ENCODE results near the gene PARD3. TPM values are rescaled to one million over a fixed set of nuclear protein-coding genes. Genes with fewer than 3 reads are reported as not detected.

PARD3 gene
- total RNA-seq, 1 experiment from 2014 or later, result 46.3 TPM

DNA sequence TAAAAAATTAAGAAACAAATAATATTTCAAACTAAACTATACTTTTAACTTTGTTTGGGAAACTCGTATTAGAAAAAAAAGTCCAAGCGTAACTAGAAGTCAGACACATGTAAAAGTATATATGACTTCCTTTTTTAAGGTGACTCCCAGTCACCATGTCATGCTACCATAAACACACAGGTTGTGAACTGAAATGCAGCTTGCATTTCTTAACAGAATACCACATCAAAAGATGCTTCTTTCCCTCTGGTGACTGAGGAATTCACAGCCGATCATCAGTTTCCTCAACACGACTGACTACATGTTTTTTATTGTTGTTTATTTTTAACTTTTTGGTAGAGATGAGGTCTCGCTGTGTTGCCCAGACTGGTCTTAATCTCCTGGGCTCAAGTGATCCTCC is 445.0 kb downstream of the PARD3 start:
- DNase-seq (ENCODE audit: low read depth, low spot score), result no peak
- Histone ChIP-seq H3K4me3 (replicated peaks in 1 of 2; ENCODE audit: low read depth in 1 of 2, low read length in 2 of 2) (no peak overlapping the region), H3K9me2 (ENCODE audit: insufficient read depth) (no peaks in the 10 kb centered on the region), H3K9me3 (ENCODE audit: control insufficient read depth in 1 of 2, insufficient read depth in 1 of 2, low read depth in 1 of 2, low read length in 2 of 2) (peaks cover 0 to 6% of the 10 kb centered on the region in 2 experiments; a peak in 1 of 4 replicates), H3K36me3 (ENCODE audit: control insufficient read depth in 1 of 2, insufficient read depth in 2 of 2, low read length in 2 of 2) (peaks cover 0 to 6% of the 10 kb centered on the region in 2 experiments; a peak in 1 of 4 replicates), H3K4me2 (ENCODE audit: low read length) (no peak overlapping the region), H3K79me2 (ENCODE audit: insufficient read depth, low read length) (no peaks in the 10 kb centered on the region), H3K27me3 (ENCODE audit: insufficient read depth, low read length) (no peaks in the 10 kb centered on the region), H3K4me1 (ENCODE audit: control insufficient read depth in 1 of 2, insufficient read depth in 2 of 2, low read length in 2 of 2) (no peaks in the 10 kb centered on the region), H3K27ac (ENCODE audit: low read depth, low read length) (no peak overlapping the region), H2AFZ (ENCODE audit: low read depth, low read length, poor library complexity, severe bottlenecking) (no peak overlapping the region), H3K9ac (ENCODE audit: low read length) (no peak overlapping the region), H4K20me1 (ENCODE audit: insufficient read depth) (no peaks in the 10 kb centered on the region)
- TF ChIP-seq POLR2AphosphoS5 (IDR thresholded peaks at IDR 0.05; ENCODE audit: low read depth, low read length) (no peak), EZH2 (IDR thresholded peaks at IDR 0.05) (no peak), EZH2phosphoT487 (IDR thresholded peaks at IDR 0.05; ENCODE audit: borderline replicate concordance) (no peak), ZNF274 (IDR thresholded peaks at IDR 0.05; ENCODE audit: low read depth, low read length) (no peak), CEBPB (IDR thresholded peaks at IDR 0.05; ENCODE audit: low read depth) (no peak), JUND (IDR thresholded peaks at IDR 0.05) (no peak), EGR1 (IDR thresholded peaks at IDR 0.05; ENCODE audit: low read depth) (no peak), SP1 (IDR thresholded peaks at IDR 0.05; ENCODE audit: low read depth) (no peak), FOSL1 (IDR thresholded peaks at IDR 0.05; ENCODE audit: low read depth) (no peak), CBX3 (IDR thresholded peaks at IDR 0.05; ENCODE audit: low read depth) (no peak), ELF1 (IDR thresholded peaks at IDR 0.05; ENCODE audit: borderline replicate concordance, low read depth) (no peak)
- TF ChIP-seq, protein P1, sequence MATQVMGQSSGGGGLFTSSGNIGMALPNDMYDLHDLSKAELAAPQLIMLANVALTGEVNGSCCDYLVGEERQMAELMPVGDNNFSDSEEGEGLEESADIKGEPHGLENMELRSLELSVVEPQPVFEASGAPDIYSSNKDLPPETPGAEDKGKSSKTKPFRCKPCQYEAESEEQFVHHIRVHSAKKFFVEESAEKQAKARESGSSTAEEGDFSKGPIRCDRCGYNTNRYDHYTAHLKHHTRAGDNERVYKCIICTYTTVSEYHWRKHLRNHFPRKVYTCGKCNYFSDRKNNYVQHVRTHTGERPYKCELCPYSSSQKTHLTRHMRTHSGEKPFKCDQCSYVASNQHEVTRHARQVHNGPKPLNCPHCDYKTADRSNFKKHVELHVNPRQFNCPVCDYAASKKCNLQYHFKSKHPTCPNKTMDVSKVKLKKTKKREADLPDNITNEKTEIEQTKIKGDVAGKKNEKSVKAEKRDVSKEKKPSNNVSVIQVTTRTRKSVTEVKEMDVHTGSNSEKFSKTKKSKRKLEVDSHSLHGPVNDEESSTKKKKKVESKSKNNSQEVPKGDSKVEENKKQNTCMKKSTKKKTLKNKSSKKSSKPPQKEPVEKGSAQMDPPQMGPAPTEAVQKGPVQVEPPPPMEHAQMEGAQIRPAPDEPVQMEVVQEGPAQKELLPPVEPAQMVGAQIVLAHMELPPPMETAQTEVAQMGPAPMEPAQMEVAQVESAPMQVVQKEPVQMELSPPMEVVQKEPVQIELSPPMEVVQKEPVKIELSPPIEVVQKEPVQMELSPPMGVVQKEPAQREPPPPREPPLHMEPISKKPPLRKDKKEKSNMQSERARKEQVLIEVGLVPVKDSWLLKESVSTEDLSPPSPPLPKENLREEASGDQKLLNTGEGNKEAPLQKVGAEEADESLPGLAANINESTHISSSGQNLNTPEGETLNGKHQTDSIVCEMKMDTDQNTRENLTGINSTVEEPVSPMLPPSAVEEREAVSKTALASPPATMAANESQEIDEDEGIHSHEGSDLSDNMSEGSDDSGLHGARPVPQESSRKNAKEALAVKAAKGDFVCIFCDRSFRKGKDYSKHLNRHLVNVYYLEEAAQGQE (IDR thresholded peaks at IDR 0.05; ENCODE audit: low read depth), result no peak
- TF ChIP-seq, protein P2, sequence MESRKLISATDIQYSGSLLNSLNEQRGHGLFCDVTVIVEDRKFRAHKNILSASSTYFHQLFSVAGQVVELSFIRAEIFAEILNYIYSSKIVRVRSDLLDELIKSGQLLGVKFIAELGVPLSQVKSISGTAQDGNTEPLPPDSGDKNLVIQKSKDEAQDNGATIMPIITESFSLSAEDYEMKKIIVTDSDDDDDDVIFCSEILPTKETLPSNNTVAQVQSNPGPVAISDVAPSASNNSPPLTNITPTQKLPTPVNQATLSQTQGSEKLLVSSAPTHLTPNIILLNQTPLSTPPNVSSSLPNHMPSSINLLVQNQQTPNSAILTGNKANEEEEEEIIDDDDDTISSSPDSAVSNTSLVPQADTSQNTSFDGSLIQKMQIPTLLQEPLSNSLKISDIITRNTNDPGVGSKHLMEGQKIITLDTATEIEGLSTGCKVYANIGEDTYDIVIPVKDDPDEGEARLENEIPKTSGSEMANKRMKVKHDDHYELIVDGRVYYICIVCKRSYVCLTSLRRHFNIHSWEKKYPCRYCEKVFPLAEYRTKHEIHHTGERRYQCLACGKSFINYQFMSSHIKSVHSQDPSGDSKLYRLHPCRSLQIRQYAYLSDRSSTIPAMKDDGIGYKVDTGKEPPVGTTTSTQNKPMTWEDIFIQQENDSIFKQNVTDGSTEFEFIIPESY (IDR thresholded peaks at IDR 0.05; ENCODE audit: extremely low read depth, insufficient replicate concordance, low read length), result no peak
- ChIA-PET POLR2A (no interaction called here), CTCF (no interaction called here), RAD21 (ENCODE audit: low non-redundant PET in 1 of 2, low total read pairs in 2 of 2, uncharacterized antibody in 2 of 2, unreplicated experiment in 2 of 2) (no interaction called here)
- ATAC-seq, result no peak
- BruUV-seq (replicated peaks), result no TSS peak
- intact Hi-C loops (cut with micrococcal nuclease), result no loop called here

Measured in HCT116 (cell line).